ENCODE data around the gene SPEN. TPM values are rescaled to one million over a fixed set of nuclear protein-coding genes. Genes with fewer than 3 reads are reported as not detected.

SPEN gene
- total RNA-seq, 1 donor from 2014 or later, result 123 TPM

GRCh38 chr1:15970911-15971310 is 123.4 kb downstream of the SPEN start:
- DNase-seq (no peak), ATAC-seq (ENCODE audit: low read depth) (no peak)
- Mint-ChIP-seq H3K4me3 (no peak overlapping the region), H3K27me3 (no peaks in the 10 kb centered on the region), H3K4me1 (peaks cover 68% of the 10 kb centered on the region), H3K9me3 (no peaks in the 10 kb centered on the region), H3K27ac (no peak overlapping the region), H3K36me3 (ENCODE audit: low read depth) (peaks cover 56% of the 10 kb centered on the region)
- TF ChIP-seq, protein P1, sequence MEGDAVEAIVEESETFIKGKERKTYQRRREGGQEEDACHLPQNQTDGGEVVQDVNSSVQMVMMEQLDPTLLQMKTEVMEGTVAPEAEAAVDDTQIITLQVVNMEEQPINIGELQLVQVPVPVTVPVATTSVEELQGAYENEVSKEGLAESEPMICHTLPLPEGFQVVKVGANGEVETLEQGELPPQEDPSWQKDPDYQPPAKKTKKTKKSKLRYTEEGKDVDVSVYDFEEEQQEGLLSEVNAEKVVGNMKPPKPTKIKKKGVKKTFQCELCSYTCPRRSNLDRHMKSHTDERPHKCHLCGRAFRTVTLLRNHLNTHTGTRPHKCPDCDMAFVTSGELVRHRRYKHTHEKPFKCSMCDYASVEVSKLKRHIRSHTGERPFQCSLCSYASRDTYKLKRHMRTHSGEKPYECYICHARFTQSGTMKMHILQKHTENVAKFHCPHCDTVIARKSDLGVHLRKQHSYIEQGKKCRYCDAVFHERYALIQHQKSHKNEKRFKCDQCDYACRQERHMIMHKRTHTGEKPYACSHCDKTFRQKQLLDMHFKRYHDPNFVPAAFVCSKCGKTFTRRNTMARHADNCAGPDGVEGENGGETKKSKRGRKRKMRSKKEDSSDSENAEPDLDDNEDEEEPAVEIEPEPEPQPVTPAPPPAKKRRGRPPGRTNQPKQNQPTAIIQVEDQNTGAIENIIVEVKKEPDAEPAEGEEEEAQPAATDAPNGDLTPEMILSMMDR (IDR thresholded peaks at IDR 0.05), result no peak
- intact Hi-C loops (cut with micrococcal nuclease), result no loop called here
- POLR2A ChIA-PET, result interaction anchor here (0.7 kb wide), 1 partner anchor 167 kb away, joined by 3 read pairs; no protein-coding TSS in a partner anchor
- CTCF ChIA-PET, result no interaction called here

DNA sequence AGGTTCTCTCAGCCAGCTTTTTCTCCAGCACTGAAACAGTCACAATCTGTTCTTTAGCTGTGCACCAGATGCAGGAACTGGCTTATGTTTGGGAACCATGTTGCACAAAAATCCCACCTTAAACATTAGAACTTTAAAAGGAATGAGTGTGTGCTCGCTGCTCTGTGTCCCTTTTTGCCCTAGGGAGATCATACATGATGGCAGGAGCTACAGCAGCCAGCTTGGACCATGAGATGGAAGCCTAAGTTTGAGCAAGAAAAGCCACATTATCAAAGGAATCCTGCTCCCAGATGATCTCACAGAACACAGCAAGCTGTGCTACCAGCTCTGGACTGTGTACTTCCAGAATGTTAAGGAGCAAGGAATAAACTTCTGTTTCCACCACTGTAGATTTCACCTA is 124.9 kb downstream of the SPEN start:
- Mint-ChIP-seq H3K36me3 (ENCODE audit: low read depth) (peaks cover 52% of the 10 kb centered on the region), H3K9me3 (no peaks in the 10 kb centered on the region), H3K27ac (no peak overlapping the region), H3K4me3 (no peak overlapping the region), H3K4me1 (peaks cover 62% of the 10 kb centered on the region), H3K27me3 (no peaks in the 10 kb centered on the region)
- DNase-seq, result no peak
- TF ChIP-seq, protein P1 (IDR thresholded peaks at IDR 0.05), result no peak
- ChIA-PET POLR2A (interaction anchor here (4.3 to 4.7 kb wide), 2 partner anchors 10 to 22 kb away, joined by 94 to 282 read pairs; no protein-coding TSS in a partner anchor), CTCF (no interaction called here)
- intact Hi-C loops (cut with micrococcal nuclease), result no loop called here
- no peak for ATAC-seq (ENCODE audit: low read depth)

GRCh38 chr1:15973772-15974171 is 126.3 kb downstream of the SPEN start:
- TF ChIP-seq, protein P1 (IDR thresholded peaks at IDR 0.05), result no peak
- ChIA-PET POLR2A (interaction anchor here (0.7 to 4.7 kb wide), 9 partner anchors 11 to 262 kb away, joined by 3 to 282 read pairs (median 7); partner anchors contain the start of gene SPEN), CTCF (interaction anchor here (3.2 kb wide), 1 partner anchor 24 kb away, joined by 22 read pairs; no protein-coding TSS in a partner anchor)
- Mint-ChIP-seq H3K4me1 (peaks cover 50% of the 10 kb centered on the region), H3K27ac (peak overlapping the region; percentile 62), H3K9me3 (no peaks in the 10 kb centered on the region), H3K27me3 (no peaks in the 10 kb centered on the region), H3K4me3 (peak overlapping the region; percentile 15), H3K36me3 (ENCODE audit: low read depth) (peaks cover 43% of the 10 kb centered on the region)
- ATAC-seq (ENCODE audit: low read depth) (no peak), DNase-seq (no peak)
- intact Hi-C loops (cut with micrococcal nuclease), result loop anchor here (1.0 kb wide), 1 partner anchor 24 kb away; no protein-coding TSS in a partner anchor

DNA sequence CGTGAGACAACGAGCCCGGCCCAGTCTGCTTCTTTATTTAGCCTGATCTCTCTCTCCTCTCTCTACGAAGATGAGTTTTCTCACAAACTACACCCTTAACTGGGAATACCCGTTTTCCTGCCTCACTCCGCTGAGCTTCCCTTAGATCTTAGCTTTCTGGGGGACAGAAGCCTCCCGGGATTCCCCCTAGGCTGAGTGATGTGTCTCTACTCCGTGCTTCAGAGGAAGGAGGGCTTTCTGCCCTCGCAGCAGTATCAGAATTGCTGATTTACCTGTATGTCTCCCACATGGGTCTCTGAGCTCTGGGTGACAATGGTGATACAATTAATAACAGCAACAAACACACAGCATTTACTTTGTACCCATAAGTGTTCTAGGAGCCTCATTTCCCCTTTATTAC is 127.3 kb downstream of the SPEN start:
- Mint-ChIP-seq H3K4me3 (peak overlapping the region; percentile 93), H3K27ac (peak overlapping the region; percentile 96), H3K36me3 (ENCODE audit: low read depth) (peaks cover 36% of the 10 kb centered on the region), H3K9me3 (no peaks in the 10 kb centered on the region), H3K4me1 (peaks cover 49% of the 10 kb centered on the region), H3K27me3 (no peaks in the 10 kb centered on the region)
- DNase-seq (no peak), ATAC-seq (ENCODE audit: low read depth) (peak; percentile 41)
- TF ChIP-seq, protein P1 (IDR thresholded peaks at IDR 0.05), result no peak
- intact Hi-C loops (cut with micrococcal nuclease), result loop anchor here (1.0 to 5.0 kb wide), 3 partner anchors 9 to 38 kb away; no protein-coding TSS in a partner anchor
- ChIA-PET POLR2A (interaction anchor here (0.6 to 4.7 kb wide), 22 partner anchors 12 to 977 kb away, joined by 3 to 282 read pairs (median 6); partner anchors contain the start of genes SPEN, SRARP and SZRD1), CTCF (interaction anchor here (1.5 to 3.2 kb wide), 4 partner anchors 11 to 33 kb away, joined by 3 to 22 read pairs (median 14); no protein-coding TSS in a partner anchor)

GRCh38 chr1:15975358-15975804 is 127.9 kb downstream of the SPEN start:
- ChIA-PET POLR2A (interaction anchor here (0.5 to 4.7 kb wide), 24 partner anchors 11 to 450 kb away, joined by 3 to 282 read pairs (median 4); partner anchors contain the start of genes SPEN, SRARP and SZRD1), CTCF (interaction anchor here (1.5 to 3.2 kb wide), 5 partner anchors 12 to 184 kb away, joined by 3 to 22 read pairs (median 10); no protein-coding TSS in a partner anchor)
- Mint-ChIP-seq H3K36me3 (ENCODE audit: low read depth) (peaks cover 31% of the 10 kb centered on the region), H3K27me3 (no peaks in the 10 kb centered on the region), H3K27ac (peak overlapping the region; percentile 96), H3K4me3 (peak overlapping the region; percentile 93), H3K9me3 (no peaks in the 10 kb centered on the region), H3K4me1 (peaks cover 44% of the 10 kb centered on the region)
- DNase-seq, result no peak
- intact Hi-C loops (cut with micrococcal nuclease), result loop anchor here (1.0 to 5.0 kb wide), 2 partner anchors 9 to 38 kb away; no protein-coding TSS in a partner anchor
- TF ChIP-seq, protein P1 (IDR thresholded peaks at IDR 0.05), result no peak
- peak; percentile 65 for ATAC-seq (ENCODE audit: low read depth)
